Stimulated activated CD4-positive, alpha-beta T cell treated with anti-CD3 and anti-CD28 coated beads, Interleukin-2, amount 100 ng/mL, for 4 hours (primary cell): Measurements from ENCODE around the gene BCAP29.

ENCODE experiments used
- DNase-seq: peaks from one replicate; pipeline ENCODE4 v3.0.0-alpha.2; 2020; ENCODE audit warnings: low read depth

BCAP29 gene

DNA sequence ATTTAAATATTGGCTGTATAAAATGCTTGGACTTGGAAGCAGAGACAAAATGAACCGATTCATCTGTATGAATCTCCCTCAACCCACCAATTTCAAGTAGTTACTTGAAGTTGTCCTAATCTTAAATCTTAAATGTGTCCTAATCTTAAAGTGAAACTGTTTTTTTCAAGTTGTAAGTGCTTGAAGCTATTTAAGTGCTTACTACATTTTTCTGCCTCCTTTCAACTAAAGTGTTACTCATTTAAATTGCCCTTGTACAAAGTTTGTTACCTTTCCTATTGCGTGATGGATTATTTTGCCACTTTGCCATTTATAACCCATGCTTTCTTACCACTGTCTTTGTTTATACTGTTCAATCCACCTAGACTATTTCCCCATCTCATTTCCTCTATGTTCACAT lies 2.8 kb downstream of the BCAP29 start:
- no peak for DNase-seq

DNA sequence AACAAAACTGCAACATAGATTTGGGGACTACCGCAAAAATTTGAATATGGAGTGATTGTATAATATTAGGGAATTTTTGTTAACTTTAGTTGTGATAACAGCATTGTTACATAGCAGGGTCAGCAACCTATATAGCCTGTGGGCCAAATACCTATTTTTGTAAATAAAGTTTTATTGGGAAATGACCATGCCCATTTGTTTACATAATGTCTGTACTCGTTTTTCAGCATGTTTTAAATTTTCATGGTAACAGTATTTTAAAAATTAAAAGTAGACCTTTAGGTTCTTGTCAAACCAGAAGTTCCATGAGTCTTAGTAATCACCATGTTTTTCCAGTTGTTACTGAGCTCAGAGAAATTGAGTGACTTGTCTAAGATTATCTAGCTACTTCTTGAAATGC lies 4.7 kb downstream of the BCAP29 start:
- no peak for DNase-seq

DNA sequence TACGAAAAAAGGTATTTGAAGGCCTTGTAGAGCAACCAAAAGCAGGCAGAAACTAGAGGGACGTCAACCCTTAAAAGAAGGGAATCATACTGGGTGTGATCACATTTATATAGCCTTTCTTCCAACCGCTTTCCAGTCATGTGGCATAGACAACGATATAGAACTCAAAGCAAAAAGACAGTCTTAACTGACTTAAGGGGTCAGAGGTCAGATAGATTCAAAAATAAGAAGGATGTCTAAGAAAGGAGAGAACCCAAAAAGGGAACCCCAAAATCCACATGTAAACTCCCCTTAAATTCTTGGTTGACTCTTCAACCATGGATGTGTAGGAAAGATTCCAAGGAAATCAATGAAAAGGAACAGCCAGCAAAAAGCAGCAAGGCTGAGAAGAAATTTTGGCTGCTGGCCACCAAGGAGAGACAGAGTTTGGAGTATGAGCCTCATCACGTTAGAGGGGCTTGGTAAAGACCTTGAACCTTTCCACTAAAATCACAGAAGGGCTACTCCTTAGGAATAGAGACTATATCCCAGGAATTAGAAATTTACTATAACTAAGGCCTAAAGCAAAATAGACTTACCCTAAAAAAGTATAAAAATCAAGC lies 8.6 kb downstream of the BCAP29 start:
- no peak for DNase-seq

DNA sequence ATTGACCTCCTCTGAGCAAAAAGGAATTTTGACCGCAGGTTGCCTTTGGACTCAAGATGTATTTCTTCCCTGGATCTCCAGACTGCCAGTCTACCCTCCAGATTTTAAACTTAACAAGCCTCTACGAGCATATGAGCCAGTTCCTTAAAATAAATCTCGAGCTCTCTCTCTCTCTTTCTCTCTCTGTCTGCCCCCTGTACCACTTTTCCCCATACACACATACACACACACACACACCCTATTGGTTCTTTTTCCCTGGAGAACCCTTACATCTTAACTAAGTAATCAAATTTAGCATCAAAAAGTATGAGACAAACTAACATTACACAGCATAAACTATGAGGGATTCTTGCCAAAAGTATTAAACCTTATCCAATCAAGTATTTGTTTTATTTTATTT lies 11.4 kb downstream of the BCAP29 start:
- DNase-seq = no peak

DNA sequence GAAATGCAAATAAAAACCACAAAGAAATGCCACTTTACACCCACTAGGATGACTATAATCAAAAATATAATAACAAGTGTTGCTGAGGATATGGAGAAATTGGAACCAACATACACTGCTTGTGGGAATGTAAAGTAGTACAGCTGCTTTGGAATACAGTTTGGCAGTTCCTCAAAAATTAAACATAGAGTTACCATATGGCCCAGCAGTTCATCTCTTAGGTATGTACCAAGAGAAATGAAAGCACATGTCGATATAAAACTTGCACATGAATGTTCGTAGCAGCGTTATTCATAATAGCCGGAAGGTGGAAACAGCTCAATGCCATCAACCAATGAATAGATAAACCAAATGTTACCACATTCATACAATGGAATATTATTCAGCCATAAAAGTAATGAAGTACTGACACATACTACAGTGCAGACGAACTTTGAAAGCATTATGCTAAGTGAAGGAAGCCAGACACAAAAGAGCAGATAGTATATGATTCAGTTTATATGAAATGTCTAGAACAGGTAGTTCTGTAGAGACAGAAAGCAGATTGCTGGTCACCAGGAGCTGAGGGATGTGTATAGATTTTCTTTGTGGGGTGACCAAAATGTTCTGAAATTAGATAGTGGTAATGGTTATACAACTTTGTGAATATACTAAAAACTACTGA lies 12.4 kb downstream of the BCAP29 start:
- DNase-seq = no peak

DNA sequence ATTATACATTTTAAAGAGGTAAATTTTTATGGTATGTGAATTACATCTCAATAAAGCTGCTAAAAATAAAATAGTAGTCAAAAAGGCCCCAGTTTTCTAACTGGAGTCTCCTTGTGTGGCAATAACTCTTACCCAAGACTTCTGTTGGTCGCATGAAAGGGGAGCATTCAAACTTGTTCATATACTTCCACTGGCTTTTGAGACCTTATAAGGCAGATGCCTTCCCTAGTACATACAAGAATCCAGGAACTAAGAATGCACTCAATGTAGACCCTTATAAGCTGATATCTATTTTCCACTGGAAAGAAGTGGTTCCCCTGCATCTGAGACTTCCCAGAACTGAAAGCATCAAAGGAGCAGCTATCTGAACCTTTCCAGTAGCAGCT lies 13.0 kb downstream of the BCAP29 start:
- DNase-seq = no peak

DNA sequence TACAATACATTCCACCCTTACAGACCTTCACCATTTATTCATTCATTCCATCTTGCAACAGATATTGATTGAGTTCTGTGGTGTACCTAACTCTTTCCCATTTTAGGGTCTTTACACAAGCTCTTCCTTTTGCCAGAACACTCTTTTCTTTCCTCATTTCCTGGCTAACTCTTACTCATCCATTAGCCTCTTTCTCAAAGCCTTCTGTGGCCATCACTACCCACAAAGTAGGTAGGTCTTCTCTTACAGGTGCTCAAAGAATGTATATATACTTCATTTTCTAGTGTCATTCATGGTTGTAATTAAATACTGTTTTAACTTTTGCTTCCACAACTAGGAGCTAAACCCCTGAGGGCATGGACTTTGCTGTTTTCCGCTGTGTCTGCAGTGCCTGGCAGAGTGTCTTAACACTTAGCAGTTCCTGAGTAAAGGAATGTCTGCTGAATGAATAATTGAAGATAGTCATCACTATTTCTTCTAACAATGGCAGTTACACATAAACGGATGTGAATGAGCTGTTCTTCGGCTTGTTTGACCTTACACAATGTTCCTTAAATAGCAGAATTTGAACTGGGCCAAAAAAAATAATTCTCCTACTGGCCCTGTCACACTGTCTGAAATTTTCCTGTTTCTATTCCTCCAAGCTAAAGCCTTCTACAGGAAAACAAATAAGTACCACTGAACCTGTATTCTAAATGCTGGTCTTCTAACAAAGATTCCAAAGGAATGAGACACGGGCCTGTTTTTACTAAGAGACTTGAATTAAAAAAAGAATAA lies 15.1 kb downstream of the BCAP29 start:
- DNase-seq = no peak

DNA sequence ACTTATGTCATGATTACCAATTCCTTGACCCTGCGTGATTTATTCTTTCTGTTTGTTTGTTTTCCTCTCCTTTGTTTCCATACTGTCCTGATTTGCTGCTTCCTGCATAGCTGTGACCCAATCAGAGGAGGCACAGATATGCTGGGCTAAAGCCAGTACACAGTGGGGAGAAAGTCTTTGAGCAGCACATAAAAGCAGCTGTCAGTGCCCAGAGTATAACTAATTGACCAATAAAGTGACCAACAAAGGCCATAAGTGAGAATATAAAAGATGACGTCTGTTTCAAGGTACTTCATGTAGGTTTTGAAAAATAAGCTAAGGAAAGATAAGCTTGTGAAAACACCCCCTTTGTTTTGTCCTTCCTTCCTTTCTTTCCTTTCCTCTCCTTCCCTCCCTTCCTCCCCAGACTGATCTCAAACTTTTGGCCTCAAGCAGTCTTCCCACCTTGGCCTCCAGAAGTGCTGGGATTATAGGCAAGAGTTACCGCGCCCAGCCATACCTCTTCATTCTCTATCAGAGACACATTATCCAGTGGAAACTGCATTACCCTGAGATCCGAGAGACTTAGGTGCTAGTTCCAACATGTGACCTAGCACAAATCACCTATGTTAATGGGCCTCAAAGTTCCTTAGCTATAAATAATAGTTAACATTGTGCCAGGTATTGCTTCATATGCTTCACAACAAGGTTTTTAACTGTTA lies 17.0 kb downstream of the BCAP29 start:
- DNase-seq = no peak

DNA sequence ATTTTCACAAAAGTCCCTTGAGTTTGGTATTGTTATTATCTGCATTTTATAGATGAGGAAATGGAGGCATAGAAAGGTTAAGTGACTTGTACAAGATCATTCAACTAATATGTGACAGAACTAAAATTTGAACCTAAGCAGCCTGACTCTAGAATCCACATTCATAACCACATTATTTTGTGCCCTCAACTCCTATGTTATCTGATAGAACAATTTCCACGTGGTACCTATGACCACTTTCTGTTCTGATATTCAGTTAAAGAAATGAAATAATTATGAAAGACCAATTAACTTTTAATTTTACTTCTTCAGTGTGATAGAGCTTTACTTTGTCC lies 17.5 kb downstream of the BCAP29 start:
- DNase-seq = no peak

DNA sequence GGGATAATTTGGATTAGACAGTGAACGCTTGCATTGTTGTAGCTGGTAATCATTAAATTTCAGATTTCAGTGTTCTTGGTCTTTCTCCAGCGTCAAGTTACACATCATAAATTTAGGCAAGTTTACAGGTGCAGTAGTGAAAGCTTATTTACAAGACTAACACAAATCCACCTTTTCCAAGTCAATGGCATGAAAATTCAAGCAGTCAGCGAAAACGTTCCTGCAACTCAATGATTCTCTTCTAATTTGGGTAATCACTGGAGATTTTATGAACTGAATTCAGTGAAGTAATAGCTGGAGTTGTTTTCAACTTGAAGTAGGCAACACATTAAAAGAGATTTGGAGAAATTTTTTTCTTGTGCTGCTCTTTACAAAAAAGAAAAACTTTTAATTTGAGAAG lies 17.9 kb downstream of the BCAP29 start:
- DNase-seq = no peak

DNA sequence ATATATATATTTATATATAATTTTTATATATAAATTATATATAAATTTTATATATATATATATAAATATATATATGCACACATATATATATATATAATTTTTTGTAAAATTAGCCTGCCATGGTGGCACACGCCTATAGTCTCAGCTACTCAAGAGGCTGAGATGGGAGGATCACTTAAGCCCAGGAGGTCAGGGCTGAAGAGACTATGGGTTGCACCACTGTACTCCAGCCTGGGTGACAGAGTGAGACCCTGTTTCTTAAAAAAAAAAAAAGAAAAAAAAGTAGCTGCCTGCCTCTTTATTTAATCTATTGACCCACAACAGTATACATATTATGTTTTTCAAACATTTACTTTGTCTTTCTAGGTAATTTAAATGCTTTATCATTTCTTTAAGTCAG lies 19.2 kb downstream of the BCAP29 start:
- DNase-seq = no peak

DNA sequence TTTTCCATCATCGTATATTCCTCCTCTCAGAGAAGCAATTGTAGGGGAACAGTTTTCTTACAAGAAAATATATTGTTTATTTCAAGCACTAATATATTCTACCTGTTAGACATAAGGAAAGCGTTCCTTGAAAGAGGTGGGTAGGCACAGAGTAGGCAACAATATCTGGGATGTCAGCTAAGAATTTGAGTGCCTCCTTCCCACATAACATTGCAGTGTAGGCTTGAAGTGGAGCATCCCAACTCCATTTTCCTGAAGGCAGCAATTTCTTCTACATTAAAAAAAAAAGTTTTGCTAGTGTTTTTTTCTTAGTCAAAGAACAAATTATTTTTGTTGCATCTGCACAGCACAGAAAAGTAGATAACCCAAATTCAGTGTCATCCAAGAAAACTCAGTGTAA lies 20.8 kb downstream of the BCAP29 start:
- no peak for DNase-seq

DNA sequence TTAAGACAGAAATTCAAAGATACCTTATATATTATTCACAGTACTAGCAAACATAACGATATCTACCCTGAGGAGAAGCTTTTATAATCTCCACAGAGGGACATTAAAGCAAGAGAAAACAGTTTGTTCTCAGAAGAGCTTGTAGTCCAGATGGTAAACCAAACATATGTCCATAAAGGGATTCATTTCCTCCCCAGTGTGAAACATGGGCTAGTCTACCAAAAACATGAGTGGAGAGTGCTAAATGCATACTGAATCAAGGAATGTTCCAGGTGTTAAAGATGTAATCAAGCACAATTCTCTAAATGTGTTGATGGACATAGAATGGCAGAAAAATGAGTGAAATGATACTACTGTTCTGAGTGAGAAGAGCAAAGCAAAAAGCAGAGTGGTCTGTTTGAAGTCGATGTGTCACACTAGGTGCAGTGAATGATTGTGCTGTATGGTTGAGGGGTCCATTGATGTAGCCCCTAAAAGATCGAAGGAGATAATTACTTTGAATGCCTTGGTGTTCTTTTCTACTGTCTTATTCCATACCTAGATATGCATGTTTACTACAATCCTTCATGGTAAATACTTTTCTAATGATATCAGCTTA lies 25.3 kb downstream of the BCAP29 start:
- no peak for DNase-seq

DNA sequence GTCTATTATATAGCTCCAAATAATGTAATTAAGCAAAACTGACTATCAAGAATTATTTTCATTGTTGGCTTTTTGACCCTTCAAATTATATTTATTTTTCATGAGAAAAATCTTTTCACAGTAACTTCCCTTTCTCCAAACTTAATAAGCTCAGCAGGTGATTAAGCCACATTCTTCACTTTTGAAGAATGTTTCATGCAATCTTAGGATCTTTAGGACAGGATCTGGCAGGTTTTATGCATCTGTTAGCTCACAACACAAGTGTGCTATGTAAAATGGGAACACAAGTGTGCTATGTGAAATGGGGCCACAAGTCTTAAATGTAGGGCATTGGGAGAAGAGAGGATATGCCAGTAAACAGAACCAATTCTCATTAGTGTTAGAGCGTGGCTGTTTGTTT lies 26.3 kb downstream of the BCAP29 start:
- no peak for DNase-seq

DNA sequence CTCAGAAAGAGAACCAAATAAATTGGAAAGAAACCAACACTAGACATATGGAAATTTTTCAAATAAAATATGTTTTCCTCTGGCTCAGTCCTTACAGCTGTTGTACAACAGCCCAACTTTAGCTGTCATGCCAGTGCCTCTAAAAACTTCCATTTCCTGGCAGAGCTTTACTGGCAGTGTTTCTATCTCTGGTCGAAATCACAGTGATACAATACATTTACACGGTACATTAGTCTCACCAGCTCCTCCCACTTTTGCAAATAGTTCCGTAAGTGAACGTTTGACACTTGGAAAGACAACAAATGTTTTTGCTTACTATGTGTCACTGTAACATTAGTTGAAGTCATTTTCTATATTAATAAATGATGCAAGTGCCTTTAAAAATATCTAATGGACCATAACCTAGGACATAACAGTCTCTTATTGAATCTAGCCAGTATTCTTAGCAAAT lies 29.8 kb downstream of the BCAP29 start:
- DNase-seq = no peak

DNA sequence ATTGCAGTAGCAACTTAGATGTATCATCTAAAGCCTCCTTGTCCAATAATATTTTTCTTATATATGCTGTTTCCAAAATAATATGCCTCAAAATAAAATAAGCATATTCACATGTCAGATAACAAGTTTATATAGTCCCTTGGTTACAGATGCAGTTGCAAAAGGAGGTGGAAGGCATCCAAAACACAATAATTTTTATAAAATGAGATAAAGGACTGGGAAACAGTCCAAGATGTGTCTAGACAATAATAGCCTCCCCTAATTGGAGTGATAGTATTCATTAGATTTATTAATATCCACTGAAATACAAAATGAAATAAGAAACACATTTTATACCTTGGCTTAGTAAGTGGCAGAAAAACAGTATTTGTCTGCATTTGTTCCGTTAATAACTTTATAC lies 30.3 kb downstream of the BCAP29 start:
- no peak for DNase-seq

DNA sequence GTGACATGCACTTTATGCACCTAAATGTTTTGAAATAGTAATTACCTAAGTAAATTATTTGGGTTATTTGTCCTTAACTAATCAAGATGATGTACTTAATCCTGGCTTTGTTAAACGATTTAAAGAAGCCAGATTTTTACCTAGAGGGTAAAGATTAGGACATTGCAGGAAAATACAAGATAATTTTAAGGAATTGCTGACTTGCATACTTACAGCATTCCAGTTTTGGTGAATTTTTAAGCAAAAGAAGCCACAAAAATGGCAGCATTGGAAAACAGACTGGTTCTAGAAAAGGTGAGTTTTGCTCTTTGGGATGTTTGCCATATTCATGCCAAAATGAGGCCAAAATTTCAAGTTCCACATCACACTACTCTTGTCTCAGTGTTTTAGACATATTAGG lies 33.4 kb downstream of the BCAP29 start:
- DNase-seq = no peak

DNA sequence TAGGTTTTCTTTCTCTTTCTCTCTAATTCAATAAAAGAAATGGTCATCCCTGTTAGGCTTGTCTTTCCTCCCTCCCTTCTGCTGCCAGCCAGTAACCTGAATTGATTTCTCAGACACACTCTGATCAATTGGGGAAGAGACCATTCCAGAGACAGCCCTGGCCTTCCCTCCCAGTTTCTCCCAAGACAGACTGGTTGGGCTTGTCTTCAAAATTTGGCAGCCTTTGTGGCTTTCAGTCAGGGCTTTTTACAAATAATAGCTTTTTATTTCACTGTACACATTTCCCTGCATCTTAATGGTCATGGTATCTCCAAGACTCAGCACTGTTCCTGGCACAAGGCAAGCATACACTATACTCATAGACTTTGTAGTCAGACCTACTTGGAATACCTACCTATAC lies 33.9 kb downstream of the BCAP29 start:
- no peak for DNase-seq

DNA sequence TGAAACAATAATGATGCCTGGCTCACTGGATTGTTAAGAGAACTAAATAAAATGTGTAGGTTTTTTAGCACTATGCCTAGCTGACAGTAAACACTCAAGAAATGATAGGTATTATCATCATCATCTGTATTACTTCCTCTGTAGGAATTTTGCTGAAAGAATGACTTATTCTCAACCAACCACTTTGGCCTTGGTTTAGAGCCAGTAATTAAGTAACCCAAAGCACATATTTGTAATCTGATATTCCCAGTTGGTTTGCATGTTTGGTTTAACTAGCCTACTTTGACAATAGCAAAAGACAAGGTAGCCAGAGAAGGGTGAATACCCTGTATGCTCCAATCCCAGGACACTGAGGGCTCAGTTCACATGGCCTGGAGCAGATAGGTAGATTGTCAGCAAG lies 34.4 kb downstream of the BCAP29 start:
- no peak for DNase-seq

DNA sequence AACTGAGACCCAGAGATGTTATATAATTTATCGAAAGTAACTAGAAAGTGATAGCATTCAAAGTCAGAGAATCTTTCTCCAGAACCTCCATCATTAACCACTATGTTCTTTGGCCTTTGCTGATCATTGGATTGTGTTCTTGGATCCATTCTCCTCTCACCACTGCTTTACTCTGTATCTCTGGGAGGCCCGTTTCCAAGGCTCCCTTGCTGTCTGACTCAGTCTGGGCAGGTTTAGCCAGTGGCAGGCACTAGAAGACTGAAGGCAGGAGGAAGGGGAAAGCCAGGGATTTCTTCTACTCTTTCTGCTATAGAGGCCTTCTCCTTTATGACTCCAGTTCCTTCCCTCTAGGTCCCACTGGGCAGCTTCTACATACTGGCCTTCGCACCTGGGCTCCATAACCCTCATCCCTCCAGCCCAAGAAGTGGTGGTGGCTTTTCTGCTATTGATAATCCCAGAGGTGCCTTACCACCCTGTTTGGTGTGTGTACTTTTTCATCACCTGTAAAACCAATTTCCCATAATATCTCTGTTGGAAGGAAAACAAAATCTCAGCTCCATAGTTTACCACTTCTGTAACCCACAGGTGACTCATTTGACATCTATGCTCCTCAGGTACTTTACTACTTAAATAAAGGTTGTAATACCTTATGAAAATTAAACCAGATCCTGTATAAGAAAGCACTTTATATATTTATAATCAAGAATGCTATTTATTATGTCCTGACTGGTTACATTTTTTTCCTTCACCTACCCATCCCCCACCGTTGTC lies 36.0 kb downstream of the BCAP29 start:
- DNase-seq = no peak

DNA sequence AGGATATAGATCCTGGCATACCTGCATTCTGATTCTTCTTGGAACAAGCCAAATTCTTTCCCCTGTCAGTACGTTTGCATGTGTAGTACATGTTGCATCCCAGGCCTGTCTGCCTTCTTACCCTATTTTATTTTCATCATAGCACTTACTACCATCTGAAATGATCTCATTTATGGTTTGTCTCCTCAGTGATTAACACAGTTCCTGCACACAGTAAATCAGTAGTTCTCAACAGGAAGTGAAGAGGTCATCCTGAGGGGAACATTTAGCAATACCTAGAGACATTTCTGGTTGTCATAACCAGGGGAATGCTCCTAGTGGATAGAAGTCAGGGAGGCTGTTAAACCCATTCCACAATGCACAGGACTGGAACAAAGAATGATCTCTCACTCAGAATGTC lies 42.4 kb downstream of the BCAP29 start:
- DNase-seq = no peak

DNA sequence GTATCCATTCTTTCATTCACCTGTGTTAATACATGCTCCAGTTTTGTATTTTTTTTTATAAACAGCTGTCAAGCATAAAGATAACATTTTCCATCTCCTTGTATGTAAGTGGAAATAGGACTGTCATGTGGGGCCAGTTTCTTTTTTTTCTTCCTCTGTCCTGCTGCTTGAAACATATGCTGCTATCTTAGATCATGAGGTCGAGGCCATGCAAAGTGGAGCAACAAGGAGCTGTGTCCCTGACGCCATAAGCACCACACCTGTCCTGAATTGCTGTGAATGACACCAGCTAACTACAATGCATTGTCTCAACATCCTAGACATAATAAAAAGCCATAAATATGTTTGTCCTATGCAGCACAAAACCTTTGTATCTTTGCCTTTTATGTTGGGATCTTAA lies 42.8 kb downstream of the BCAP29 start:
- no peak for DNase-seq
